ENCODE data around the gene AK2.

AK2 gene

GRCh38 chr1:33013791-33014190 lies 22.9 kb downstream of the AK2 start:
- no peak for DNase-seq (ENCODE audit: low read depth)
- TF ChIP-seq CTCF (conservative IDR thresholded peaks at IDR 0.05; ENCODE audit: low read length): no peak
- H3K4me3 ChIP-seq (ENCODE audit: low read length): no peak overlapping the region

- no peak for TF ChIP-seq CTCF (conservative IDR thresholded peaks at IDR 0.05; ENCODE audit: low read length)
- H3K4me3 ChIP-seq (ENCODE audit: low read length): no peak overlapping the region
- DNase-seq (ENCODE audit: low read depth): no peak
Measured at GRCh38 chr1:33012165-33012564, 24.5 kb downstream of the AK2 start.

- TF ChIP-seq CTCF (conservative IDR thresholded peaks at IDR 0.05; ENCODE audit: low read length): no peak
- DNase-seq (ENCODE audit: low read depth): peak; percentile 55
Measured at GRCh38 chr1:33010932-33011731, 25.6 kb downstream of the AK2 start.

GRCh38 chr1:33009561-33009960 lies 27.1 kb downstream of the AK2 start:
- no peak for TF ChIP-seq CTCF (conservative IDR thresholded peaks at IDR 0.05; ENCODE audit: low read length)
- no peak for DNase-seq (ENCODE audit: low read depth)
- no peak overlapping the region for H3K4me3 ChIP-seq (ENCODE audit: low read length)

More at GRCh38 chr1:33010932-33011731, 25.6 kb downstream of the AK2 start:
- H3K4me3 ChIP-seq (ENCODE audit: low read length): no peak overlapping the region

- peak; percentile 25 for DNase-seq (ENCODE audit: low read depth)
- no peak for TF ChIP-seq CTCF (conservative IDR thresholded peaks at IDR 0.05; ENCODE audit: low read length)
- no peak overlapping the region for H3K4me3 ChIP-seq (ENCODE audit: low read length)
Measured at GRCh38 chr1:33008051-33008914, 28.4 kb downstream of the AK2 start.

- TF ChIP-seq CTCF (conservative IDR thresholded peaks at IDR 0.05; ENCODE audit: low read length): peak; percentile 78
- no peak overlapping the region for H3K4me3 ChIP-seq (ENCODE audit: low read length)
- peak; percentile 88 for DNase-seq (ENCODE audit: low read depth)
Measured at GRCh38 chr1:33007190-33008050, 29.3 kb downstream of the AK2 start.
